ENCODE results near the gene PHYKPL. TPM values are rescaled to one million over a fixed set of nuclear protein-coding genes. Genes with fewer than 3 reads are reported as not detected.

The PHYKPL gene
- total RNA-seq, 1 experiment from 2014 or later = 43.9 TPM

DNA sequence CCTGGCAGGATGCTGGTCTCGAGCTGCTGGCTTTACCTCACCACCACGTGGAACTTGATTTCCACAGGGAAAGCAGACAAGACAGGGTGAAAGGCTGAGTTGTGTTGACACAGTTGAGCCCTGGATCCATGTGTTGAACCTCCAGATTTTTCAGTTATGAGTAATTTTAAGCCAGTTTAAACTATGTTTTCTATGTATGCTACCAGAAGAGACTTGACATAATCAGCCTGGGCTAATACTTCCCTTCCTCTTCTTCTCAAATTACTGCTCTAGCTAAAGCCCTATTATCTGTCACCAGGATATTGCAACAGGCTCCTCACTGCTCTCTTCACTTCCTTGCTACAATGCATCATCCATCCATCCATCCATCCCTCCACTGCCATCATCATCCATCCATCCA, 12.0 kb upstream of the PHYKPL start:
- intact Hi-C loops (cut with micrococcal nuclease; ENCODE audit: unreplicated experiment) = no loop called here
- CTCF ChIA-PET = no interaction called here
- Histone ChIP-seq H3K27me3 (replicated peaks; ENCODE audit: insufficient read depth, low read depth, low read length, poor library complexity) (no peaks in the 10 kb centered on the region), H3K4me1 (ENCODE audit: insufficient read depth, low read length, poor library complexity, severe bottlenecking) (no peaks in the 10 kb centered on the region), H3K36me3 (ENCODE audit: insufficient read depth, low read length, poor library complexity, severe bottlenecking) (no peaks in the 10 kb centered on the region), H3K27ac (ENCODE audit: low read depth, low read length, poor library complexity, severe bottlenecking) (no peak overlapping the region), H3K4me3 (ENCODE audit: low read depth, low read length, poor library complexity, severe bottlenecking) (no peak overlapping the region), H3K9me3 (ENCODE audit: low read depth, low read length, poor library complexity, severe bottlenecking) (no peaks in the 10 kb centered on the region)
- BruUV-seq (replicated peaks) = no TSS peak
- no peak for DNase-seq (ENCODE audit: low spot score)
- TF ChIP-seq EZH2 (IDR thresholded peaks at IDR 0.05; ENCODE audit: borderline replicate concordance, low read depth, low read length, poor library complexity, severe bottlenecking) = no peak
- TF ChIP-seq, protein P1, sequence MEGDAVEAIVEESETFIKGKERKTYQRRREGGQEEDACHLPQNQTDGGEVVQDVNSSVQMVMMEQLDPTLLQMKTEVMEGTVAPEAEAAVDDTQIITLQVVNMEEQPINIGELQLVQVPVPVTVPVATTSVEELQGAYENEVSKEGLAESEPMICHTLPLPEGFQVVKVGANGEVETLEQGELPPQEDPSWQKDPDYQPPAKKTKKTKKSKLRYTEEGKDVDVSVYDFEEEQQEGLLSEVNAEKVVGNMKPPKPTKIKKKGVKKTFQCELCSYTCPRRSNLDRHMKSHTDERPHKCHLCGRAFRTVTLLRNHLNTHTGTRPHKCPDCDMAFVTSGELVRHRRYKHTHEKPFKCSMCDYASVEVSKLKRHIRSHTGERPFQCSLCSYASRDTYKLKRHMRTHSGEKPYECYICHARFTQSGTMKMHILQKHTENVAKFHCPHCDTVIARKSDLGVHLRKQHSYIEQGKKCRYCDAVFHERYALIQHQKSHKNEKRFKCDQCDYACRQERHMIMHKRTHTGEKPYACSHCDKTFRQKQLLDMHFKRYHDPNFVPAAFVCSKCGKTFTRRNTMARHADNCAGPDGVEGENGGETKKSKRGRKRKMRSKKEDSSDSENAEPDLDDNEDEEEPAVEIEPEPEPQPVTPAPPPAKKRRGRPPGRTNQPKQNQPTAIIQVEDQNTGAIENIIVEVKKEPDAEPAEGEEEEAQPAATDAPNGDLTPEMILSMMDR (conservative IDR thresholded peaks at IDR 0.05; ENCODE audit: low read depth, low read length) = no peak
- POLR2A ChIA-PET (ENCODE audit: low non-redundant PET) = no interaction called here

DNA sequence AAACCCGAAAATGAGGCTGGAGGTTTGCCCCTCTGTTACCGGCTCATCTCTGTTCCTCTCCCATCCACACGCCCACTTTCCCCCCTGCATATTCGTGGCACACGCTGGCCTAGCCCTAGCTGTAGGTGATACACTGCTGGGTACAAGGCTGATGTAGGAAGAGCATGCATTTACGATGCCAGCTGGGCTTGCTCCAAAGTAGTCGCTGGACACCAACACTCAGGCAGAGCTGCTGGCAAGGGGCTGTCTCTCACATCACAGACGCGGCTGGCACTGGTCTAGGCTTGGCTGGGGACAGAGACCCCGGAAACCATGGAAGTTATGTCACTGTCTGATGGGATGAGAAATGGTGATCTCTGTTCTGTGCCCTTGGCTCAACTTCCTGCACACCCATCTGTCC, 9.8 kb upstream of the PHYKPL start:
- ChIA-PET CTCF (no interaction called here), POLR2A (ENCODE audit: low non-redundant PET) (no interaction called here)
- H3K9me3 ChIP-seq (ENCODE audit: low read depth, low read length, poor library complexity, severe bottlenecking) = no peaks in the 10 kb centered on the region
- DNase-seq (ENCODE audit: low spot score) = no peak
- TF ChIP-seq, protein P1 (conservative IDR thresholded peaks at IDR 0.05; ENCODE audit: low read depth, low read length) = no peak
- TF ChIP-seq EZH2 (IDR thresholded peaks at IDR 0.05; ENCODE audit: borderline replicate concordance, low read depth, low read length, poor library complexity, severe bottlenecking) = no peak
- H3K27ac ChIP-seq (ENCODE audit: low read depth, low read length, poor library complexity, severe bottlenecking) = no peak overlapping the region
- BruUV-seq (replicated peaks) = no TSS peak
- intact Hi-C loops (cut with micrococcal nuclease; ENCODE audit: unreplicated experiment) = no loop called here
- H3K36me3 ChIP-seq (ENCODE audit: insufficient read depth, low read length, poor library complexity, severe bottlenecking) = no peaks in the 10 kb centered on the region
- H3K27me3 ChIP-seq (replicated peaks; ENCODE audit: insufficient read depth, low read depth, low read length, poor library complexity) = no peaks in the 10 kb centered on the region
- no peaks in the 10 kb centered on the region for H3K4me1 ChIP-seq (ENCODE audit: insufficient read depth, low read length, poor library complexity, severe bottlenecking)
- no peak overlapping the region for H3K4me3 ChIP-seq (ENCODE audit: low read depth, low read length, poor library complexity, severe bottlenecking)

DNA sequence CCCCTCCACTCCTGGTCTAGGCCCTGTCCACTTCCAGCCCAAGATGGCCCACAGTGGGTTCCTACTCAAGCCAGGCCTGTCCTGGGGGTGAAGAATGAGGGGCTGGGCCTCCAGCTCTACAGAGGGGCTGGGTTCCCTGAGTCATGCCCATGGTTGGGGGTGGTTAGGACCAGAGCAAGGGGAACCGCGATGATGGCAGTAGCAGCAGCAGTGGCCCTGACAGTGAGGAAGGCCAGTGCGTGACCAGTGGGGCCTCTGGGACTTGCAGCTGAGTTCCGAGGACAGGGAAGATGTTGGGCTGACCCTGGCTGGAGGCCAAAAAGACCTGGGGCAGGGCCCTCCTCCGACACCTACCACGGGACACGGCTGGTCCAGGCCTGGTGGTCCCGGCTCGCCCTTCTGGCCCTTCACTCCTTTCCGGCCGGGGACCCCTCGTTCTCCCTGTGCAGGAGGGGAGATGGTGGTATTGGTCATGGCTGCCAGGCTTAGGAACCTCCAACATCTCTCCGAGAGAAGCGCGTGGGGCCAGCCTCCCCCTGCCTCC, 9.2 kb upstream of the PHYKPL start:
- TF ChIP-seq, protein P1 (conservative IDR thresholded peaks at IDR 0.05; ENCODE audit: low read depth, low read length) = no peak
- TF ChIP-seq EZH2 (IDR thresholded peaks at IDR 0.05; ENCODE audit: borderline replicate concordance, low read depth, low read length, poor library complexity, severe bottlenecking) = no peak
- H3K9me3 ChIP-seq (ENCODE audit: low read depth, low read length, poor library complexity, severe bottlenecking) = no peaks in the 10 kb centered on the region
- DNase-seq (ENCODE audit: low spot score) = no peak
- ChIA-PET CTCF (no interaction called here), POLR2A (ENCODE audit: low non-redundant PET) (no interaction called here)
- BruUV-seq (replicated peaks) = no TSS peak
- no peaks in the 10 kb centered on the region for H3K4me1 ChIP-seq (ENCODE audit: insufficient read depth, low read length, poor library complexity, severe bottlenecking)
- intact Hi-C loops (cut with micrococcal nuclease; ENCODE audit: unreplicated experiment) = no loop called here
- no peaks in the 10 kb centered on the region for H3K27me3 ChIP-seq (replicated peaks; ENCODE audit: insufficient read depth, low read depth, low read length, poor library complexity)
- no peak overlapping the region for H3K27ac ChIP-seq (ENCODE audit: low read depth, low read length, poor library complexity, severe bottlenecking)
- no peaks in the 10 kb centered on the region for H3K36me3 ChIP-seq (ENCODE audit: insufficient read depth, low read length, poor library complexity, severe bottlenecking)
- no peak overlapping the region for H3K4me3 ChIP-seq (ENCODE audit: low read depth, low read length, poor library complexity, severe bottlenecking)
